CD8-positive, alpha-beta memory T cell (primary cell): ENCODE measurements around the gene KRTAP4-11. TPM values are rescaled to one million over a fixed set of nuclear protein-coding genes. Genes with fewer than 3 reads are reported as not detected.
"Not testable (repeated sequence)": the region's sequence is repeated elsewhere in the genome, so short reads cannot be mapped to it uniquely, and the experiment has no call there.

ENCODE experiments used
- CTCF ChIA-PET: fragments of 350-600 bp; sonication (Branson Sonifier 250); formaldehyde crosslinking; loops from one replicate; lab custom pipeline; 2021; ENCODE audit warnings: antibody characterized with exemption; lab: Charles Lee
- POLR2A ChIA-PET: fragments of 350-600 bp; sonication (Branson Sonifier 250); formaldehyde crosslinking; loops from one replicate; lab custom pipeline; 2021; ENCODE audit warnings: antibody characterized with exemption; lab: Charles Lee
- DNase-seq, 5 donors: peaks; one replicate each; pipeline versions ENCODE4 v3.0.0 to v3.0.0-alpha.2; 2020 to 2022; ENCODE audit warnings: mixed read lengths in 1 of 5
- H3K27ac ChIP-seq: one replicate; pipeline ENCODE4 v1.7.0; 2013; ENCODE audit warnings: low read depth, mild to moderate bottlenecking, low read length, moderate library complexity
- H3K27me3 ChIP-seq: 2 replicates; pipeline ENCODE4 v1.7.0; 2013; ENCODE audit warnings: low read length, mild to moderate bottlenecking; ENCODE audit not compliant: insufficient read depth, poor library complexity, severe bottlenecking
- H3K36me3 ChIP-seq: 2 replicates; pipeline ENCODE4 v1.7.0; 2013; ENCODE audit warnings: mild to moderate bottlenecking, low read length, moderate library complexity; ENCODE audit not compliant: insufficient read depth
- H3K4me1 ChIP-seq: 2 replicates; pipeline ENCODE4 v1.7.0; 2013; ENCODE audit warnings: mild to moderate bottlenecking, low read length, moderate library complexity; ENCODE audit not compliant: insufficient read depth
- H3K4me3 ChIP-seq: 2 replicates; pipeline ENCODE4 v1.7.0; 2013; ENCODE audit warnings: mild to moderate bottlenecking, low read length
- H3K9me3 ChIP-seq: 2 replicates; pipeline ENCODE4 v1.7.0; 2013; ENCODE audit warnings: mild to moderate bottlenecking, low read length
- H3K27ac Mint-ChIP-seq, 8 donors: one replicate each; pipeline ENCODE4 v1.8.0; 2020 to 2021; ENCODE audit warnings: mixed read lengths in 8 of 8, mild to moderate bottlenecking in 6 of 8, inconsistent platforms in 3 of 8, moderate library complexity in 3 of 8
- H3K27me3 Mint-ChIP-seq, 2 donors: one replicate each; pipeline ENCODE4 v1.8.0; 2020 to 2021; ENCODE audit warnings: mixed read lengths in 2 of 2, mild to moderate bottlenecking in 1 of 2, moderate library complexity in 1 of 2
- H3K36me3 Mint-ChIP-seq, 3 donors: one replicate each; pipeline ENCODE4 v1.8.0; 2020 to 2021; ENCODE audit warnings: mixed read lengths in 3 of 3, inconsistent platforms in 1 of 3, mild to moderate bottlenecking in 1 of 3
- H3K4me1 Mint-ChIP-seq, 3 donors: one replicate each; pipeline ENCODE4 v1.8.0; 2020 to 2021; ENCODE audit warnings: mixed read lengths in 3 of 3, inconsistent platforms in 1 of 3, mild to moderate bottlenecking in 1 of 3
- H3K4me3 Mint-ChIP-seq, 7 donors: one replicate each; pipeline ENCODE4 v1.8.0; 2020 to 2021; ENCODE audit warnings: mixed read lengths in 7 of 7, mild to moderate bottlenecking in 6 of 7, moderate library complexity in 4 of 7, inconsistent platforms in 2 of 7
- H3K9me3 Mint-ChIP-seq, 5 donors: one replicate each; pipeline ENCODE4 v1.8.0; 2020 to 2022; ENCODE audit warnings: mixed read lengths in 5 of 5, mild to moderate bottlenecking in 3 of 5, moderate library complexity in 2 of 5, inconsistent platforms in 1 of 5
- polyA plus RNA-seq: library from polyadenylated mRNA; unstranded; fragments of 300-500 nt; fragmentation: Illumina TruSeq; gene quantifications from one replicate; pipeline ENCODE4 v1.2.3, GENCODE V29; 2021
- total RNA-seq, 2 experiments: library from RNA; stranded (reverse); gene quantifications; one replicate each; pipeline ENCODE4 v1.2.3, GENCODE V29; 2021

The KRTAP4-11 gene
- total and polyA plus RNA-seq, 3 experiments from 2014 or later, result not detected

DNA sequence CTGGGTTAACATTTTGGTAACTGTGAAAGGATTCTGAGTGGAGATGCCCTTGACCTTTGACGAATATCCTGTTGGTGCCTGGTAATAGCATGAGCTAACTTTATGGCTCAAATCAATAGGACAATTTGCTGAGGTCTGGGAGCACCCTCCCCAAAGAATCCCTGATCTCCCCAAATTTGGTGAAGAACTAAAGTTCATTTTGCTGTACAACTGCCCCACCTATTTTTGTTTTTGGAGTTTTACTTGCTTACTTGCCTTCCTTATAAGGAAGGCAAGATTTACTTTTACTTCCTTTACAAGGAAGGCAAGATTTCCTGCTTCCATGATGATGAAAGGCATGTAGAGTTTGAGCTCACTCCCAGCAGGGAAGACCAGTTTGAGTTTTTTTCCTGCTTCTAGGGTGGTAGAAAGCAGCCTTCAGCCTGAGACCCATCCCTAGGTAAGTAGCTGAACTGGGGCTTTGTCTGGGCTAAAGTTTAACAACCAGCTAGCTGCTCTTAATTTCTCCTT lies 10.2 kb downstream of the KRTAP4-11 start:
- no peak for DNase-seq
- ChIA-PET POLR2A (no interaction called here), CTCF (no interaction called here)
- no peaks in the 10 kb centered on the region for H3K9me3 ChIP-seq
- H3K27ac Mint-ChIP-seq, result peak overlapping the region in 2 of 8 donors; percentile 42 to 77
- peaks cover 0 to 6% (median 4%) of the 10 kb centered on the region in 3 donors for H3K4me1 Mint-ChIP-seq
- no peaks in the 10 kb centered on the region for H3K4me1 ChIP-seq
- no peaks in the 10 kb centered on the region for H3K36me3 ChIP-seq
- peak overlapping the region in 1 of 7 donors; percentile 52 for H3K4me3 Mint-ChIP-seq
- no peak overlapping the region for H3K27ac ChIP-seq
- H3K27me3 Mint-ChIP-seq, result peaks cover 0 to 44% of the 10 kb centered on the region in 2 donors
- H3K4me3 ChIP-seq, result no peak overlapping the region
- peaks cover 0 to 5% (median 0%) of the 10 kb centered on the region in 5 donors for H3K9me3 Mint-ChIP-seq
- H3K36me3 Mint-ChIP-seq, result peaks cover 0 to 6% (median 0%) of the 10 kb centered on the region in 3 donors
- no peaks in the 10 kb centered on the region for H3K27me3 ChIP-seq

DNA sequence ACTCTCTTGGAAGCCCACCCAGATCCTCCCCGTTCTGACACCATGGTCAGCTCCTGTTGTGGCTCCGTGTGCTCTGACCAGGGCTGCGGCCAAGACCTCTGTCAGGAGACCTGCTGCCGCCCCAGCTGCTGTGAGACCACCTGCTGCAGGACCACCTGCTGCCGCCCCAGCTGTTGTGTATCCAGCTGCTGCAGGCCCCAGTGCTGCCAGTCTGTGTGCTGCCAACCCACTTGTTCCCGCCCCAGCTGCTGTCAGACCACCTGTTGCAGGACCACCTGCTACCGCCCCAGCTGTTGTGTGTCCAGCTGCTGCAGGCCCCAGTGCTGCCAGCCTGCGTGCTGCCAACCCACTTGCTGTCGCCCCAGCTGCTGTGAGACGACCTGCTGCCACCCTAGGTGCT lies 12.8 kb downstream of the KRTAP4-11 start, which contains the start of gene KRTAP4-9:
Gene KRTAP4-9, plus strand, starts transcription at position 43 of the 400 bp plus-strand sequence. Its CDS starts 0 bp downstream, at position 43.
- CTCF ChIA-PET, result not testable (repeated sequence)

GRCh38 chr17:41104386-41105038 lies 13.7 kb downstream of the KRTAP4-11 start:
- H3K27me3 Mint-ChIP-seq, result peaks cover 5 to 40% of the 10 kb centered on the region in 2 donors
- H3K36me3 ChIP-seq, CTCF ChIA-PET, H3K4me3 ChIP-seq, H3K4me3 Mint-ChIP-seq, H3K9me3 ChIP-seq, H3K4me1 ChIP-seq, H3K27ac Mint-ChIP-seq, H3K27ac ChIP-seq, DNase-seq, H3K27me3 ChIP-seq, H3K36me3 Mint-ChIP-seq, POLR2A ChIA-PET, H3K9me3 Mint-ChIP-seq: not testable (repeated sequence)
- peaks cover 0 to 13% (median 11%) of the 10 kb centered on the region in 3 donors for H3K4me1 Mint-ChIP-seq

More for the DNA sequence above, 12.8 kb downstream of the KRTAP4-11 start, which contains the start of gene KRTAP4-9:
- H3K4me3 ChIP-seq, H3K36me3 ChIP-seq, H3K4me1 ChIP-seq, POLR2A ChIA-PET, H3K36me3 Mint-ChIP-seq, H3K27me3 ChIP-seq, DNase-seq, H3K27ac Mint-ChIP-seq, H3K9me3 ChIP-seq, H3K9me3 Mint-ChIP-seq, H3K4me1 Mint-ChIP-seq, H3K27ac ChIP-seq: not testable (repeated sequence)
- peaks cover under 1 to 40% of the 10 kb centered on the region in 2 donors for H3K27me3 Mint-ChIP-seq
- peak within 1 kb of the TSS in 1 of 7 donors; percentile 75 for H3K4me3 Mint-ChIP-seq

GRCh38 chr17:41103896-41104295 lies 14.3 kb downstream of the KRTAP4-11 start:
- POLR2A ChIA-PET, result no interaction called here

GRCh38 chr17:41101586-41102259 lies 16.4 kb downstream of the KRTAP4-11 start, which contains the start of gene KRTAP4-16:
TSS of gene KRTAP4-16 (minus strand) at chr17:41102209. CDS start at chr17:41102209, 0 bp downstream.
- ChIA-PET CTCF (no interaction called here), POLR2A (no interaction called here)
- no peak for DNase-seq
- H3K9me3 ChIP-seq, result no peaks in the 10 kb centered on the region
- H3K4me1 ChIP-seq, result no peaks in the 10 kb centered on the region
- H3K4me1 Mint-ChIP-seq, result peaks cover 0 to 7% (median 6%) of the 10 kb centered on the region in 3 donors
- no peaks in the 10 kb centered on the region for H3K36me3 ChIP-seq
- H3K27me3 Mint-ChIP-seq, result peaks cover 12 to 39% of the 10 kb centered on the region in 2 donors
- no peak within 1 kb of the TSS for H3K4me3 Mint-ChIP-seq
- no peaks in the 10 kb centered on the region for H3K9me3 Mint-ChIP-seq
- no peak within 1 kb of the TSS for H3K27ac Mint-ChIP-seq
- peaks cover 0 to 5% (median 0%) of the 10 kb centered on the region in 3 donors for H3K36me3 Mint-ChIP-seq
- H3K27ac ChIP-seq, result no peak within 1 kb of the TSS
- H3K27me3 ChIP-seq, result no peaks in the 10 kb centered on the region
- H3K4me3 ChIP-seq, result no peak within 1 kb of the TSS

More at GRCh38 chr17:41103896-41104295, 14.3 kb downstream of the KRTAP4-11 start:
- Mint-ChIP-seq H3K4me3 (no peak overlapping the region), H3K27me3 (peaks cover 5 to 38% of the 10 kb centered on the region in 2 donors), H3K36me3 (no peaks in the 10 kb centered on the region), H3K4me1 (peaks cover 0 to 12% (median 11%) of the 10 kb centered on the region in 3 donors), H3K9me3 (no peaks in the 10 kb centered on the region), H3K27ac (no peak overlapping the region)
- CTCF ChIA-PET, result no interaction called here
- DNase-seq, result no peak
- no peaks in the 10 kb centered on the region for H3K36me3 ChIP-seq
- H3K4me3 ChIP-seq, result no peak overlapping the region
- H3K27ac ChIP-seq, result no peak overlapping the region
- H3K9me3 ChIP-seq, result no peaks in the 10 kb centered on the region
- H3K27me3 ChIP-seq, result no peaks in the 10 kb centered on the region
- H3K4me1 ChIP-seq, result no peaks in the 10 kb centered on the region

GRCh38 chr17:41099682-41100480 lies 18.3 kb downstream of the KRTAP4-11 start:
- H3K27ac ChIP-seq, H3K27ac Mint-ChIP-seq, H3K4me1 Mint-ChIP-seq, H3K4me3 Mint-ChIP-seq, POLR2A ChIA-PET, CTCF ChIA-PET, H3K4me1 ChIP-seq, H3K36me3 Mint-ChIP-seq, H3K9me3 Mint-ChIP-seq, H3K27me3 ChIP-seq, H3K36me3 ChIP-seq, H3K9me3 ChIP-seq, DNase-seq, H3K4me3 ChIP-seq: not testable (repeated sequence)
- peaks cover 20 to 47% of the 10 kb centered on the region in 2 donors for H3K27me3 Mint-ChIP-seq

DNA sequence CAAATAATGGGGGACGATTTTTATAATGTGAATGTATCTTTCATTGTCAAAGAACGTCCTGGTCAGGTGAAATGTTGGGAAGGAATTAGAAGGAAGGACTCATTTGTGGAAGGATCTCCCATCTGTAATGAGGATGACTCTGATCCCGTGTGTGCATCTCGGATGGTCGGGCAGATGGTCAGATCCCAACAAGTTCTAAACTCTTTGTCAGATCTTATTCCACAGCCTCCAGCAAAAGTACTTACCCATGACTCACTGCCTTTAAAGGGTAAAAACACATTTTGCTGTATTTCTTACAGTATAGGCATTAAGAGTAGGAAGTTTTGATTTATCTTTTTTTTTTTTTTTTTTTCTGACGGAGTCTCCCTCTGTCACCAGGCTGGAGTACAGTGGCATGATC lies 19.7 kb downstream of the KRTAP4-11 start:
- peaks cover 0 to 7% (median 6%) of the 10 kb centered on the region in 3 donors for H3K4me1 Mint-ChIP-seq
- CTCF ChIA-PET, result no interaction called here
- peak overlapping the region in 1 of 8 donors; percentile 23 for H3K27ac Mint-ChIP-seq

More for the DNA sequence above, 19.7 kb downstream of the KRTAP4-11 start:
- Histone ChIP-seq H3K4me3 (no peak overlapping the region), H3K27ac (no peak overlapping the region), H3K36me3 (no peaks in the 10 kb centered on the region), H3K27me3 (peaks cover 3% of the 10 kb centered on the region), H3K4me1 (no peaks in the 10 kb centered on the region), H3K9me3 (no peaks in the 10 kb centered on the region)
- Mint-ChIP-seq H3K4me3 (no peak overlapping the region), H3K9me3 (no peaks in the 10 kb centered on the region), H3K27me3 (peaks cover 22 to 55% of the 10 kb centered on the region in 2 donors), H3K36me3 (peaks cover 0 to 5% (median 0%) of the 10 kb centered on the region in 3 donors)
- POLR2A ChIA-PET, result no interaction called here
- no peak for DNase-seq
